ENCODE data around the gene CWC27. TPM values are rescaled to one million over a fixed set of nuclear protein-coding genes. Genes with fewer than 3 reads are reported as not detected.
A peak's percentile ranks its signal among the peaks of the same experiment; 100 is the strongest.

Gene CWC27
- total and polyA plus RNA-seq, 2 of the 13 experiments (the other 11 are each of a cell fraction or from before 2014, with no cell fraction given) = 21.1 to 25.7 TPM

GRCh38 chr5:65035211-65036206 lies 266.8 kb downstream of the CWC27 start (continued):
- no peak for TF ChIP-seq ZNF207 (IDR thresholded peaks at IDR 0.05; ENCODE audit: borderline replicate concordance)
- no peak; the same call in 1 of the 2 replicates for TF ChIP-seq RNF2 (conservative IDR thresholded peaks at IDR 0.05; ENCODE audit: low read depth)
- TF ChIP-seq ZNF687 (CRISPR knock-in tag; IDR thresholded peaks at IDR 0.05) = peak; percentile 94
- TF ChIP-seq ZNF414 (CRISPR knock-in tag; IDR thresholded peaks at IDR 0.05) = no peak
- TF ChIP-seq ZNF780A (CRISPR knock-in tag; IDR thresholded peaks at IDR 0.05) = no peak
- TF ChIP-seq ZNF674 (CRISPR knock-in tag; IDR thresholded peaks at IDR 0.05; ENCODE audit: low read depth) = no peak
- no peak for TF ChIP-seq NFRKB (IDR thresholded peaks at IDR 0.05)
- peak; percentile 60; the same call in 1 of the 2 replicates for TF ChIP-seq SP5 (CRISPR knock-in tag; IDR thresholded peaks at IDR 0.05; ENCODE audit: borderline replicate concordance, low read depth)
- TF ChIP-seq ZNF609 (CRISPR knock-in tag; IDR thresholded peaks at IDR 0.05; ENCODE audit: borderline replicate concordance) = no peak
- no peak for TF ChIP-seq FOXC1 (CRISPR knock-in tag; IDR thresholded peaks at IDR 0.05; ENCODE audit: borderline replicate concordance)
- TF ChIP-seq BHLHE40 (IDR thresholded peaks at IDR 0.05; ENCODE audit: low read length) = no peak
- no peak for TF ChIP-seq ZNF652 (CRISPR knock-in tag; IDR thresholded peaks at IDR 0.05; ENCODE audit: borderline replicate concordance, low read depth)
